IPS-18a (cell line): ENCODE data around the gene CYP26B1.
"Not testable (repeated sequence)": the region's sequence is repeated elsewhere in the genome, so short reads cannot be mapped to it uniquely, and the experiment has no call there.

ENCODE experiments used
- H3K27ac ChIP-seq: one replicate; pipeline ENCODE4 v1.5.1; 2013; ENCODE audit warnings: low read length
- H3K27me3 ChIP-seq: one replicate; pipeline ENCODE4 v1.6.1; 2013; ENCODE audit warnings: mild to moderate bottlenecking, low read length; ENCODE audit not compliant: control insufficient read depth, insufficient read depth
- H3K36me3 ChIP-seq: one replicate; pipeline ENCODE4 v1.6.1; 2013; ENCODE audit warnings: low read depth, low read length; ENCODE audit not compliant: control insufficient read depth
- H3K4me1 ChIP-seq: one replicate; pipeline ENCODE4 v1.6.1; 2013; ENCODE audit warnings: low read depth, low read length; ENCODE audit not compliant: control insufficient read depth
- H3K4me3 ChIP-seq: one replicate; pipeline ENCODE4 v1.5.1; 2013; ENCODE audit warnings: low read length
- H3K9ac ChIP-seq: one replicate; pipeline ENCODE4 v1.6.1; 2013; ENCODE audit warnings: mild to moderate bottlenecking, low read length, moderate library complexity
- H3K9me3 ChIP-seq: one replicate; pipeline ENCODE4 v1.6.1; 2013; ENCODE audit warnings: low read depth, low read length; ENCODE audit not compliant: control insufficient read depth

Gene CYP26B1

GRCh38 chr2:72090781-72091482, 56.7 kb downstream of the CYP26B1 start:
- Histone ChIP-seq H3K4me1 (no peaks in the 10 kb centered on the region), H3K36me3 (no peaks in the 10 kb centered on the region), H3K9me3 (no peaks in the 10 kb centered on the region), H3K4me3 (no peak overlapping the region), H3K9ac (no peak overlapping the region), H3K27ac (no peak overlapping the region), H3K27me3 (no peaks in the 10 kb centered on the region)

GRCh38 chr2:72090271-72090720, 57.4 kb downstream of the CYP26B1 start:
- Histone ChIP-seq H3K4me3 (no peak overlapping the region), H3K9ac (no peak overlapping the region), H3K36me3 (no peaks in the 10 kb centered on the region), H3K27me3 (no peaks in the 10 kb centered on the region), H3K4me1 (no peaks in the 10 kb centered on the region), H3K27ac (no peak overlapping the region), H3K9me3 (no peaks in the 10 kb centered on the region)

- Histone ChIP-seq H3K9me3 (no peaks in the 10 kb centered on the region), H3K27ac (no peak overlapping the region), H3K9ac (no peak overlapping the region), H3K36me3 (no peaks in the 10 kb centered on the region), H3K4me3 (no peak overlapping the region), H3K4me1 (no peaks in the 10 kb centered on the region), H3K27me3 (no peaks in the 10 kb centered on the region)
Observed at GRCh38 chr2:72089537-72089936, 58.1 kb downstream of the CYP26B1 start.

GRCh38 chr2:72089028-72089427, 58.6 kb downstream of the CYP26B1 start:
- Histone ChIP-seq H3K9ac (no peak overlapping the region), H3K27me3 (no peaks in the 10 kb centered on the region), H3K4me1 (no peaks in the 10 kb centered on the region), H3K36me3 (no peaks in the 10 kb centered on the region), H3K4me3 (no peak overlapping the region), H3K9me3 (no peaks in the 10 kb centered on the region), H3K27ac (no peak overlapping the region)

GRCh38 chr2:72086871-72087633, 60.6 kb downstream of the CYP26B1 start:
- not testable (repeated sequence) for H3K36me3 ChIP-seq, H3K4me3 ChIP-seq, H3K9ac ChIP-seq, H3K4me1 ChIP-seq, H3K27me3 ChIP-seq, H3K9me3 ChIP-seq, H3K27ac ChIP-seq

GRCh38 chr2:72085513-72085912, 62.1 kb downstream of the CYP26B1 start:
- no peak overlapping the region for H3K9ac ChIP-seq

GRCh38 chr2:72085036-72085435, 62.6 kb downstream of the CYP26B1 start:
- Histone ChIP-seq H3K4me3 (no peak overlapping the region), H3K27me3 (no peaks in the 10 kb centered on the region), H3K9me3 (no peaks in the 10 kb centered on the region), H3K9ac (no peak overlapping the region), H3K36me3 (no peaks in the 10 kb centered on the region), H3K4me1 (no peaks in the 10 kb centered on the region), H3K27ac (no peak overlapping the region)

More at GRCh38 chr2:72085513-72085912, 62.1 kb downstream of the CYP26B1 start:
- H3K9me3 ChIP-seq, result no peaks in the 10 kb centered on the region
- no peak overlapping the region for H3K4me3 ChIP-seq
- H3K27ac ChIP-seq, result no peak overlapping the region
- H3K36me3 ChIP-seq, result no peaks in the 10 kb centered on the region
- no peaks in the 10 kb centered on the region for H3K4me1 ChIP-seq
- no peaks in the 10 kb centered on the region for H3K27me3 ChIP-seq

GRCh38 chr2:72084584-72084976, 63.1 kb downstream of the CYP26B1 start:
- H3K9me3 ChIP-seq, result no peaks in the 10 kb centered on the region
- no peaks in the 10 kb centered on the region for H3K36me3 ChIP-seq
- no peak overlapping the region for H3K27ac ChIP-seq
- H3K4me1 ChIP-seq, result no peaks in the 10 kb centered on the region
- H3K27me3 ChIP-seq, result no peaks in the 10 kb centered on the region
- H3K9ac ChIP-seq, result no peak overlapping the region
- H3K4me3 ChIP-seq, result no peak overlapping the region

- no peak overlapping the region for H3K4me3 ChIP-seq
- no peak overlapping the region for H3K9ac ChIP-seq
- no peak overlapping the region for H3K27ac ChIP-seq
- H3K27me3 ChIP-seq, result no peaks in the 10 kb centered on the region
- no peaks in the 10 kb centered on the region for H3K9me3 ChIP-seq
- no peaks in the 10 kb centered on the region for H3K36me3 ChIP-seq
- H3K4me1 ChIP-seq, result no peaks in the 10 kb centered on the region
Observed at GRCh38 chr2:72083751-72084583, 63.7 kb downstream of the CYP26B1 start.

- Histone ChIP-seq H3K9me3 (no peaks in the 10 kb centered on the region), H3K27ac (no peak overlapping the region), H3K9ac (no peak overlapping the region), H3K36me3 (no peaks in the 10 kb centered on the region), H3K4me3 (no peak overlapping the region), H3K4me1 (no peaks in the 10 kb centered on the region), H3K27me3 (no peaks in the 10 kb centered on the region)
Observed at GRCh38 chr2:72082887-72083286, 64.8 kb downstream of the CYP26B1 start.

- H3K4me3 ChIP-seq, result no peak overlapping the region
- no peaks in the 10 kb centered on the region for H3K9me3 ChIP-seq
- no peak overlapping the region for H3K9ac ChIP-seq
- H3K36me3 ChIP-seq, result no peaks in the 10 kb centered on the region
- H3K27ac ChIP-seq, result no peak overlapping the region
- no peaks in the 10 kb centered on the region for H3K27me3 ChIP-seq
- no peaks in the 10 kb centered on the region for H3K4me1 ChIP-seq
Observed at GRCh38 chr2:72082021-72082601, 65.6 kb downstream of the CYP26B1 start.
